ENCODE measurements around the gene CFAP52. TPM values are rescaled to one million over a fixed set of nuclear protein-coding genes. Genes with fewer than 3 reads are reported as not detected.
A peak's percentile ranks its signal among the peaks of the same experiment; 100 is the strongest.

CFAP52 gene
- total and polyA plus RNA-seq, 2 of the 13 experiments (the other 11 are each of a cell fraction or from before 2014, with no cell fraction given), result not detected

DNA sequence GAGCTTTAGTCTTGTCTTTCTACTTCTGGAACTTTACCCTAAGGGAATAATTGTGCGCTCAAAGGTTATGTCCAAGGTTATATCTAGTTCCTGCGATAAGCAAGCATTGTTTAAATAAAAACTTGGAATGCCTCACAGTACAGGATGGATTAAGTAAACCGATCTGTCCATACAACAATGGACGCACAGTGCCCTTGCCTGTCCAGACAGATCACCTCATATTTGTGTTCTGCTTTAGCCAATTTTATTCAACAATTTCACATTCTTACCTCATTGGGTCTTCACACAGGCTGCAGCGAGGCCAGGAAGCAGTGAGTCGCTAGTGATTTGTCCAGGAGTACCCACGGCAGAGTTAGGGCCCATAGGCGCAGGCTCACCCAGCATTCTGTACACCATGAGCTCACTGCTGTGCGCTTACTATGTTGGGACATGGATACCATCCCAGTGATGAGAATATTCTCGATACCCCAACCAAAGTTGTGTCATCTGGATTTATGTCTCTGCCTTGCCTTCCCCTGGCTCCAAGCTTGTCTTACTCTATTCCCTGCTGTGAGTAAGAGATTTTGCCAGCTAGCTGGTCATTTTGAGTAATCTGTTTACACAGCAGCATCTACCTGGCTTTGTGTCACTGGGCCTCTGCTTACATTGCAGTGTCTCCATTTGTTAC, 108.6 kb downstream of the CFAP52 start (continued):
- TF ChIP-seq, protein P1, sequence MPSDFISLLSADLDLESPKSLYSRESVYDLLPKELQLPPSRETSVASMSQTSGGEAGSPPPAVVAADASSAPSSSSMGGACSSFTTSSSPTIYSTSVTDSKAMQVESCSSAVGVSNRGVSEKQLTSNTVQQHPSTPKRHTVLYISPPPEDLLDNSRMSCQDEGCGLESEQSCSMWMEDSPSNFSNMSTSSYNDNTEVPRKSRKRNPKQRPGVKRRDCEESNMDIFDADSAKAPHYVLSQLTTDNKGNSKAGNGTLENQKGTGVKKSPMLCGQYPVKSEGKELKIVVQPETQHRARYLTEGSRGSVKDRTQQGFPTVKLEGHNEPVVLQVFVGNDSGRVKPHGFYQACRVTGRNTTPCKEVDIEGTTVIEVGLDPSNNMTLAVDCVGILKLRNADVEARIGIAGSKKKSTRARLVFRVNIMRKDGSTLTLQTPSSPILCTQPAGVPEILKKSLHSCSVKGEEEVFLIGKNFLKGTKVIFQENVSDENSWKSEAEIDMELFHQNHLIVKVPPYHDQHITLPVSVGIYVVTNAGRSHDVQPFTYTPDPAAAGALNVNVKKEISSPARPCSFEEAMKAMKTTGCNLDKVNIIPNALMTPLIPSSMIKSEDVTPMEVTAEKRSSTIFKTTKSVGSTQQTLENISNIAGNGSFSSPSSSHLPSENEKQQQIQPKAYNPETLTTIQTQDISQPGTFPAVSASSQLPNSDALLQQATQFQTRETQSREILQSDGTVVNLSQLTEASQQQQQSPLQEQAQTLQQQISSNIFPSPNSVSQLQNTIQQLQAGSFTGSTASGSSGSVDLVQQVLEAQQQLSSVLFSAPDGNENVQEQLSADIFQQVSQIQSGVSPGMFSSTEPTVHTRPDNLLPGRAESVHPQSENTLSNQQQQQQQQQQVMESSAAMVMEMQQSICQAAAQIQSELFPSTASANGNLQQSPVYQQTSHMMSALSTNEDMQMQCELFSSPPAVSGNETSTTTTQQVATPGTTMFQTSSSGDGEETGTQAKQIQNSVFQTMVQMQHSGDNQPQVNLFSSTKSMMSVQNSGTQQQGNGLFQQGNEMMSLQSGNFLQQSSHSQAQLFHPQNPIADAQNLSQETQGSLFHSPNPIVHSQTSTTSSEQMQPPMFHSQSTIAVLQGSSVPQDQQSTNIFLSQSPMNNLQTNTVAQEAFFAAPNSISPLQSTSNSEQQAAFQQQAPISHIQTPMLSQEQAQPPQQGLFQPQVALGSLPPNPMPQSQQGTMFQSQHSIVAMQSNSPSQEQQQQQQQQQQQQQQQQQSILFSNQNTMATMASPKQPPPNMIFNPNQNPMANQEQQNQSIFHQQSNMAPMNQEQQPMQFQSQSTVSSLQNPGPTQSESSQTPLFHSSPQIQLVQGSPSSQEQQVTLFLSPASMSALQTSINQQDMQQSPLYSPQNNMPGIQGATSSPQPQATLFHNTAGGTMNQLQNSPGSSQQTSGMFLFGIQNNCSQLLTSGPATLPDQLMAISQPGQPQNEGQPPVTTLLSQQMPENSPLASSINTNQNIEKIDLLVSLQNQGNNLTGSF (CRISPR knock-in tag; IDR thresholded peaks at IDR 0.05), result no peak
- TF ChIP-seq ZNF138 (CRISPR knock-in tag; IDR thresholded peaks at IDR 0.05; ENCODE audit: low read depth), result no peak
- no peak for TF ChIP-seq THYN1 (CRISPR knock-in tag; IDR thresholded peaks at IDR 0.05; ENCODE audit: borderline replicate concordance, low read depth)
- peak; percentile 44; the same call in 1 of the 2 replicates for TF ChIP-seq RXRA (CRISPR knock-in tag; IDR thresholded peaks at IDR 0.05)
- no peak for TF ChIP-seq MBNL3 (CRISPR knock-in tag; conservative IDR thresholded peaks at IDR 0.05)
- TF ChIP-seq SIX4 (CRISPR knock-in tag; IDR thresholded peaks at IDR 0.05), result no peak
- peak; percentile 60; the same call in 1 of the 2 replicates for TF ChIP-seq ZNF501 (CRISPR knock-in tag; IDR thresholded peaks at IDR 0.05)
- no peak for TF ChIP-seq JUND (CRISPR knock-in tag; IDR thresholded peaks at IDR 0.05)
- no peak for TF ChIP-seq ZNF44 (CRISPR knock-in tag; IDR thresholded peaks at IDR 0.05)
- no peak for TF ChIP-seq ZNF775 (CRISPR knock-in tag; IDR thresholded peaks at IDR 0.05; ENCODE audit: borderline replicate concordance)
- no peak for TF ChIP-seq ZNF570 (CRISPR knock-in tag; IDR thresholded peaks at IDR 0.05; ENCODE audit: borderline replicate concordance)
- TF ChIP-seq ZNF567 (CRISPR knock-in tag; IDR thresholded peaks at IDR 0.05; ENCODE audit: borderline replicate concordance), result no peak
- no peak for TF ChIP-seq ASH2L (IDR thresholded peaks at IDR 0.05; ENCODE audit: insufficient read length, low read depth, low read length)
- no peak for TF ChIP-seq CENPX (CRISPR knock-in tag; IDR thresholded peaks at IDR 0.05)
- no peak for TF ChIP-seq RAD51 (IDR thresholded peaks at IDR 0.05; ENCODE audit: borderline replicate concordance)
- no peak for TF ChIP-seq HNRNPUL1 (IDR thresholded peaks at IDR 0.05; ENCODE audit: low read depth, low read length)
- TF ChIP-seq ZNF546 (CRISPR knock-in tag; conservative IDR thresholded peaks at IDR 0.05), result no peak
- TF ChIP-seq ZNF777 (CRISPR knock-in tag; IDR thresholded peaks at IDR 0.05), result no peak
- no peak for TF ChIP-seq ZNF720 (CRISPR knock-in tag; IDR thresholded peaks at IDR 0.05)
- TF ChIP-seq ZNF773 (CRISPR knock-in tag; IDR thresholded peaks at IDR 0.05; ENCODE audit: borderline replicate concordance), result no peak
- no peak for TF ChIP-seq ZNF788 (CRISPR knock-in tag; IDR thresholded peaks at IDR 0.05; ENCODE audit: borderline replicate concordance)
- peak; percentile 62; the same call in 1 of the 2 replicates for TF ChIP-seq PITX1 (CRISPR knock-in tag; IDR thresholded peaks at IDR 0.05)
- TF ChIP-seq NFATC3 (CRISPR knock-in tag; IDR thresholded peaks at IDR 0.05), result no peak
- TF ChIP-seq RELA (CRISPR knock-in tag; IDR thresholded peaks at IDR 0.05), result no peak
- TF ChIP-seq FOXP1 (IDR thresholded peaks at IDR 0.05), result no peak
- peak; percentile 41; the same call in 1 of the 2 replicates for TF ChIP-seq FOXP1 (CRISPR knock-in tag; IDR thresholded peaks at IDR 0.05)
- TF ChIP-seq ZNF644 (CRISPR knock-in tag; IDR thresholded peaks at IDR 0.05; ENCODE audit: low read depth), result 0 out of 2 replicates have a peak, but pooled peaks have one; percentile 5
